ENCODE measurements around the gene MUCL3. TPM values are rescaled to one million over a fixed set of nuclear protein-coding genes. Genes with fewer than 3 reads are reported as not detected.

Gene MUCL3
- total RNA-seq, 2 experiments from 2014 or later: not detected

Other genes with a start within 250 kb of the MUCL3 start
- 10 to 100 TPM; 33.1 to 33.9 TPM for gene NRM, start 250.0 kb upstream of the MUCL3 start, total RNA-seq
- gene MDC1, start 223.7 kb upstream of the MUCL3 start, total RNA-seq: 10 to 100 TPM; 50.2 to 52.2 TPM
- gene TUBB, start 220.6 kb upstream of the MUCL3 start, total RNA-seq: 1,000 to 10,000 TPM; 1,168 to 1,207 TPM
- gene FLOT1, start 198.3 kb upstream of the MUCL3 start, total RNA-seq: 100 to 1,000 TPM; 261 to 271 TPM
- gene IER3, start 196.4 kb upstream of the MUCL3 start, total RNA-seq: 10 to 100 TPM; 49.1 to 52.7 TPM
- gene DDR1, start 56.5 kb upstream of the MUCL3 start, total RNA-seq: 10 to 100 TPM; 10.9 to 11.3 TPM
- gene GTF2H4, start 32.8 kb upstream of the MUCL3 start, total RNA-seq: 10 to 100 TPM; 26.7 to 36.2 TPM
- 10 to 100 TPM; 38.0 to 43.1 TPM for gene VARS2, start 26.7 kb upstream of the MUCL3 start, total RNA-seq
- gene SFTA2, start 8.8 kb upstream of the MUCL3 start, total RNA-seq: not detected
- gene MUC21, start 42.7 kb downstream of the MUCL3 start, total RNA-seq: not detected
- gene MUC22, start 69.5 kb downstream of the MUCL3 start, total RNA-seq: not detected
- not detected for gene C6orf15, start 171.6 kb downstream of the MUCL3 start, total RNA-seq
- not detected for gene PSORS1C1, start 173.8 kb downstream of the MUCL3 start, total RNA-seq
- not detected for gene CDSN, start 179.5 kb downstream of the MUCL3 start, total RNA-seq
- not detected for gene PSORS1C2, start 198.1 kb downstream of the MUCL3 start, total RNA-seq
- 10 to 100 TPM; 52.5 to 57.7 TPM for gene CCHCR1, start 216.8 kb downstream of the MUCL3 start, total RNA-seq
- 10 to 100 TPM; 81.0 to 83.3 TPM for gene TCF19, start 217.6 kb downstream of the MUCL3 start, total RNA-seq
- under 1 TPM; 0.22 to 0.34 TPM for gene POU5F1, start 229.7 kb downstream of the MUCL3 start, total RNA-seq